ENCODE data around the gene SDHAF2. TPM values are rescaled to one million over a fixed set of nuclear protein-coding genes. Genes with fewer than 3 reads are reported as not detected.
"Not testable (repeated sequence)": the region's sequence is repeated elsewhere in the genome, so short reads cannot be mapped to it uniquely, and the experiment has no call there.

Gene SDHAF2
- total RNA-seq, 1 experiment from 2014 or later, result 30.1 TPM

DNA sequence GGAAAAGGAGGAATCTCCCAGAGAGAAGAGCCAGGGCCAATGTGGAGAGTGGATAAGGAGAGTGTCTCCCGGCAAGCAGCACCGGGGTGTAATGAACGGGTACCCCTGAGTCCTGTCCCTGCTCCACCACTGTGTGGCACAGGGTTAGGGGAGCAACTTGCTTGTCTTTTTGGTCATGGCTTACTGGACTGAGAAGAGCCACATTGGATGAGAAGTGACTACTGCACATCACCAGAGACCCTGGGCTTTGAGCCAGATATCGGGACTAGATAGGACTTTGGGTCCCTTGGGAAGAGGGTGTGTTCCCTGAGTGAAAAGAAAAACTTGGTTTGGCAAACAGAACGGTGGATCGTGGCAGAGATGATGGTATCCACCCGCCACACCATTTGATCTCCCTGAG lies 24.6 kb downstream of the SDHAF2 start:
- DNase-seq (ENCODE audit: unreplicated experiment), result no peak
- no peaks in the 10 kb centered on the region for H3K27me3 Mint-ChIP-seq (ENCODE audit: insufficient read depth, unreplicated experiment)
- H3K9me3 Mint-ChIP-seq (ENCODE audit: unreplicated experiment), result no peaks in the 10 kb centered on the region
- TF ChIP-seq CTCF (IDR thresholded peaks at IDR 0.05; ENCODE audit: unreplicated experiment), result no peak
- no TSS peak for BruUV-seq (replicated peaks)
- intact Hi-C loops (cut with micrococcal nuclease), result no loop called here
- peaks cover 18% of the 10 kb centered on the region for H3K36me3 Mint-ChIP-seq (ENCODE audit: insufficient read depth, unreplicated experiment)
- POLR2A ChIA-PET, result no interaction called here
- H3K4me1 Mint-ChIP-seq (ENCODE audit: insufficient read depth, unreplicated experiment), result no peaks in the 10 kb centered on the region
- no peak overlapping the region for H3K27ac Mint-ChIP-seq (ENCODE audit: low read depth, unreplicated experiment)
- no peak overlapping the region for H3K4me3 Mint-ChIP-seq (ENCODE audit: unreplicated experiment)
- CTCF ChIA-PET, result interaction anchor here (0.6 to 1.2 kb wide), 5 partner anchors 8 to 920 kb away, joined by 3 to 7 read pairs (median 3); no protein-coding TSS in a partner anchor

DNA sequence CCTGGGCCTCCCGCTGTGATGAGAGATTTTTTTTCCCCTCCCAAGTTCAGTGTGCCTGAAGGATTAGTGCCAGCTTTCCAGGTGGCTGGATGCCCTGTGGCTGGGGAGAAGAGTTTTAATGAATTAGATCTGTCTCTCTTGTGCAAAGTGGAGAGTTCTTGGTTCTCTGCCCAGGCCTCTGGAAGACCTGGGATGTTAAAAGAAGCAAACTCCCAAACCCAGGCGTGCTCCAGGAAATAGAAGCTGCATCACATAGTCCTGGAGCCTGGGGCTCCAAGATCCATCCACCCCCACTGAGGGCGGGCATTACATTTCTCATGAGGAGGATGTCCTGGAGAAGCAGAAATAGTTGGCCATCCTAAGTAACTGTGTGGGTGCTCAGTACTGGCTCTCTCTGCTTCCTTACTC lies 30.6 kb downstream of the SDHAF2 start:
- no TSS peak for BruUV-seq (replicated peaks)
- no peaks in the 10 kb centered on the region for H3K4me1 Mint-ChIP-seq (ENCODE audit: insufficient read depth, unreplicated experiment)
- no peak for TF ChIP-seq CTCF (IDR thresholded peaks at IDR 0.05; ENCODE audit: unreplicated experiment)
- H3K4me3 Mint-ChIP-seq (ENCODE audit: unreplicated experiment), result no peak overlapping the region
- H3K27ac Mint-ChIP-seq (ENCODE audit: low read depth, unreplicated experiment), result no peak overlapping the region
- CTCF ChIA-PET, result interaction anchor here (0.6 to 3.0 kb wide), 5 partner anchors 14 to 124 kb away, joined by 3 to 15 read pairs (median 4); no protein-coding TSS in a partner anchor
- POLR2A ChIA-PET, result no interaction called here
- intact Hi-C loops (cut with micrococcal nuclease), result no loop called here
- H3K9me3 Mint-ChIP-seq (ENCODE audit: unreplicated experiment), result no peaks in the 10 kb centered on the region
- peaks cover 14% of the 10 kb centered on the region for H3K36me3 Mint-ChIP-seq (ENCODE audit: insufficient read depth, unreplicated experiment)
- no peaks in the 10 kb centered on the region for H3K27me3 Mint-ChIP-seq (ENCODE audit: insufficient read depth, unreplicated experiment)
- DNase-seq (ENCODE audit: unreplicated experiment), result no peak

- no TSS peak for BruUV-seq (replicated peaks)
- POLR2A ChIA-PET, result no interaction called here
- Mint-ChIP-seq H3K4me3 (ENCODE audit: unreplicated experiment) (no peak overlapping the region), H3K36me3 (ENCODE audit: insufficient read depth, unreplicated experiment) (peaks cover 14% of the 10 kb centered on the region), H3K27me3 (ENCODE audit: insufficient read depth, unreplicated experiment) (no peaks in the 10 kb centered on the region), H3K27ac (ENCODE audit: low read depth, unreplicated experiment) (no peak overlapping the region), H3K4me1 (ENCODE audit: insufficient read depth, unreplicated experiment) (no peaks in the 10 kb centered on the region), H3K9me3 (ENCODE audit: unreplicated experiment) (no peaks in the 10 kb centered on the region)
- CTCF ChIA-PET, result interaction anchor here (0.5 to 3.0 kb wide), 8 partner anchors 15 to 245 kb away, joined by 3 to 15 read pairs (median 4); no protein-coding TSS in a partner anchor
- intact Hi-C loops (cut with micrococcal nuclease), result no loop called here
- no peak for DNase-seq (ENCODE audit: unreplicated experiment)
- no peak for TF ChIP-seq CTCF (IDR thresholded peaks at IDR 0.05; ENCODE audit: unreplicated experiment)
Observed at GRCh38 chr11:61460986-61461385, 31.1 kb downstream of the SDHAF2 start.

DNA sequence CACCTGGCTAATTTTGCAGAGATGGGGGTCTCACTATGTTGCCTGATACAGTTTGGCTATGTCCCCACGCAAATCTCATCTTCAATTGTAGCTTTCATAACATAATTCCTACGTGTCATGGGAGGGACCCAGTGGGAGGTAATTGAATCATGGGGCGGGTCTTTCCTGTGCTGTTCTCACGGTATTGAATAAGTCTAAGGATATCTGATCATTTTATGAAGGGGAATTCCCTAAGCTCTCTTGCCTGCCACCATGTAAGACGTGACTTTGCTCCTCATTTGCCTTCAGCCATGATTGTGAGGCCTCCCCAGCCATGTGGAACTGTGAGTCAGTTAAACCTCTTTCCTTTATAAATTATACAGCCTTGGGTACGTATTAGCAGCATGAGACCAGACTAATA lies 37.7 kb downstream of the SDHAF2 start:
- H3K9me3 Mint-ChIP-seq (ENCODE audit: unreplicated experiment); H3K4me3 Mint-ChIP-seq (ENCODE audit: unreplicated experiment); intact Hi-C loops (cut with micrococcal nuclease); H3K27me3 Mint-ChIP-seq (ENCODE audit: insufficient read depth, unreplicated experiment); DNase-seq (ENCODE audit: unreplicated experiment); H3K4me1 Mint-ChIP-seq (ENCODE audit: insufficient read depth, unreplicated experiment); BruUV-seq (replicated peaks); POLR2A ChIA-PET; H3K27ac Mint-ChIP-seq (ENCODE audit: low read depth, unreplicated experiment): not testable (repeated sequence)
- H3K36me3 Mint-ChIP-seq (ENCODE audit: insufficient read depth, unreplicated experiment), result peaks cover 33% of the 10 kb centered on the region
- CTCF ChIA-PET, result interaction anchor here (0.5 to 2.8 kb wide), 6 partner anchors 9 to 49 kb away, joined by 4 to 18 read pairs (median 8); no protein-coding TSS in a partner anchor

DNA sequence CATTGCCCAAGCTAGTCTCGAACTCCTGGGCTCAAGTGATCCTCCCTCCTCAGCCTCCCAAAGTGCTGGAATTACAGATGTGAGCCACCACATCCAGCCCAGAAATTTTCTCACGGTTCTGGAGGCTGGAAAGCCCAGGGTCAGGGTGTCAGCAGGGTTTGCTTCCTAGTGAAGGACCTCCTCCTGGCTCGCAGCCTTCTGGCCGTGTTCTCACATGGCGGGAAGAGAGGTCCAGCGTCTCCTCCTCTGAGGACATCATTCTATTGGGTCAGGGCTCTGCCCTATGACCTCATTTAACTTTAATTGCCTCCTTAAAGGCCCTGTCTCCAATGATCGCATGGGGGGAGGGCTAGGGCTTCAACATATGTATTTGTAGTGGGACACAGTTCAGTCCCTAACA lies 38.1 kb downstream of the SDHAF2 start:
- no peak overlapping the region for H3K4me3 Mint-ChIP-seq (ENCODE audit: unreplicated experiment)
- ChIA-PET POLR2A (no interaction called here), CTCF (interaction anchor here (0.5 to 2.8 kb wide), 6 partner anchors 9 to 50 kb away, joined by 3 to 18 read pairs (median 7); no protein-coding TSS in a partner anchor)
- no peak for TF ChIP-seq CTCF (IDR thresholded peaks at IDR 0.05; ENCODE audit: unreplicated experiment)
- DNase-seq (ENCODE audit: unreplicated experiment), result no peak
- H3K9me3 Mint-ChIP-seq (ENCODE audit: unreplicated experiment), result no peaks in the 10 kb centered on the region
- no peaks in the 10 kb centered on the region for H3K4me1 Mint-ChIP-seq (ENCODE audit: insufficient read depth, unreplicated experiment)
- peaks cover 35% of the 10 kb centered on the region for H3K36me3 Mint-ChIP-seq (ENCODE audit: insufficient read depth, unreplicated experiment)
- no peak overlapping the region for H3K27ac Mint-ChIP-seq (ENCODE audit: low read depth, unreplicated experiment)
- H3K27me3 Mint-ChIP-seq (ENCODE audit: insufficient read depth, unreplicated experiment), result no peaks in the 10 kb centered on the region
- BruUV-seq (replicated peaks), result no TSS peak
- intact Hi-C loops (cut with micrococcal nuclease), result no loop called here
